DND-41 (cell line): ENCODE results near the gene AOPEP.

Experiments
- ATAC-seq: fragments of 200-7000 bp; cut with Tn5 transposase; 3 replicates; pipeline ENCODE4 v1.9.1; 2021; ENCODE audit warnings: low read depth; ENCODE audit not compliant: insufficient read depth
- DNase-seq: peaks from one replicate; pipeline ENCODE4 v3.0.0-alpha.2; 2020
- H2AFZ ChIP-seq: 2 replicates; pipeline ENCODE4 v1.6.0; 2012; ENCODE audit warnings: low read depth, low read length
- H3K27ac ChIP-seq: 2 replicates; pipeline ENCODE4 v1.5.1; 2012; ENCODE audit warnings: low read length, inconsistent platforms
- H3K27me3 ChIP-seq: fragments of 200-600 bp; sonication (generic); 2 replicates; pipeline ENCODE4 v1.6.0; 2012; ENCODE audit warnings: low read length, mild to moderate bottlenecking, inconsistent platforms; ENCODE audit not compliant: insufficient read depth, poor library complexity
- H3K36me3 ChIP-seq: 2 replicates; pipeline ENCODE4 v1.5.1; 2012; ENCODE audit warnings: low read length, inconsistent platforms; ENCODE audit not compliant: insufficient read depth
- H3K4me1 ChIP-seq: 2 replicates; pipeline ENCODE4 v1.5.1; 2012; ENCODE audit warnings: mild to moderate bottlenecking, low read length; ENCODE audit not compliant: insufficient read depth
- H3K4me2 ChIP-seq: 2 replicates; pipeline ENCODE4 v1.6.0; 2012; ENCODE audit warnings: mild to moderate bottlenecking, moderate library complexity, low read length, inconsistent platforms; ENCODE audit not compliant: insufficient read depth
- H3K4me3 ChIP-seq, 2 experiments: fragments of 200-600 bp in 1 of 2; shearing (Covaris generic) in 1 of 2; 2 replicates each; pipeline ENCODE4 v1.5.1; 2012 to 2016; ENCODE audit warnings: inconsistent platforms in 2 of 2, low read length in 2 of 2, mild to moderate bottlenecking in 2 of 2, low read depth in 1 of 2, moderate library complexity in 1 of 2
- H3K79me2 ChIP-seq: 2 replicates; pipeline ENCODE4 v1.6.0; 2012; ENCODE audit warnings: low read length, inconsistent platforms; ENCODE audit not compliant: insufficient read depth
- H3K9ac ChIP-seq: 2 replicates; pipeline ENCODE4 v1.6.0; 2012; ENCODE audit warnings: low read depth, mild to moderate bottlenecking, inconsistent platforms, low read length, moderate library complexity
- H3K9me3 ChIP-seq: 2 replicates; pipeline ENCODE4 v1.5.1; 2012; ENCODE audit warnings: low read length, moderate library complexity, mild to moderate bottlenecking, inconsistent platforms; ENCODE audit not compliant: insufficient read depth, severe bottlenecking
- H4K20me1 ChIP-seq: 2 replicates; pipeline ENCODE4 v1.6.0; 2012; ENCODE audit warnings: low read length; ENCODE audit not compliant: insufficient read depth
- EZH2 ChIP-seq: IDR thresholded peaks from 3 replicates; pipeline ENCODE4 v1.6.1; 2012; ENCODE audit warnings: borderline replicate concordance, low read depth, mild to moderate bottlenecking, moderate library complexity, low read length, inconsistent platforms; ENCODE audit not compliant: severe bottlenecking
- TF ChIP-seq, protein P1 (sequence below): IDR thresholded peaks from 2 replicates; pipeline ENCODE4 v1.5.1; 2012; ENCODE audit warnings: borderline replicate concordance, low read length, moderate library complexity, mild to moderate bottlenecking; ENCODE audit not compliant: poor library complexity, severe bottlenecking; ENCODE audit errors: extremely low read depth

The AOPEP gene

DNA sequence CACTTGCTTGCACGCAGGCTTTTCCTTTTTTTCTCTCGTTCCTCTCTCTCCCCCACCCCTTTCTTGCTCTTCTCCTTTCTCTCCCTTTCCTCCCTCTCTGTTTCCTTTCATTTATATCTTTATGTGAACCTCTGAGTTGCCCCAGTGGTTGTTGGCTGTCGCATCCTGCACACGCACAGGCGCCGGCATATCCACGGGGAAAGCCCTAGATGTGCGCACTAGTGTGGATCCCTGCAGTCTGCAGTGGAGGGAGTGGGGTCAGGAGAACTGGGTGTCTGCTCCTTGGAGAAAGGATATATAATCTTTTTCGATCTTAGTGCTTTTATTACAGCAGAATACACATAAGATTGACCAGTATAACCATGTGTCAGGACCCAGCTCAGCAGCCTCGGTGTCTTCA lies 367.5 kb downstream of the AOPEP start:
- ATAC-seq (no peak), DNase-seq (no peak)
- Histone ChIP-seq H3K36me3 (no peaks in the 10 kb centered on the region), H3K27ac (no peak overlapping the region), H3K4me3 (no peak overlapping the region), H3K4me1 (no peaks in the 10 kb centered on the region), H4K20me1 (no peaks in the 10 kb centered on the region), H2AFZ (no peak overlapping the region), H3K79me2 (no peaks in the 10 kb centered on the region), H3K9ac (no peak overlapping the region), H3K27me3 (no peaks in the 10 kb centered on the region), H3K9me3 (no peaks in the 10 kb centered on the region), H3K4me2 (no peak overlapping the region)
- no peak for TF ChIP-seq EZH2
- TF ChIP-seq, protein P1, sequence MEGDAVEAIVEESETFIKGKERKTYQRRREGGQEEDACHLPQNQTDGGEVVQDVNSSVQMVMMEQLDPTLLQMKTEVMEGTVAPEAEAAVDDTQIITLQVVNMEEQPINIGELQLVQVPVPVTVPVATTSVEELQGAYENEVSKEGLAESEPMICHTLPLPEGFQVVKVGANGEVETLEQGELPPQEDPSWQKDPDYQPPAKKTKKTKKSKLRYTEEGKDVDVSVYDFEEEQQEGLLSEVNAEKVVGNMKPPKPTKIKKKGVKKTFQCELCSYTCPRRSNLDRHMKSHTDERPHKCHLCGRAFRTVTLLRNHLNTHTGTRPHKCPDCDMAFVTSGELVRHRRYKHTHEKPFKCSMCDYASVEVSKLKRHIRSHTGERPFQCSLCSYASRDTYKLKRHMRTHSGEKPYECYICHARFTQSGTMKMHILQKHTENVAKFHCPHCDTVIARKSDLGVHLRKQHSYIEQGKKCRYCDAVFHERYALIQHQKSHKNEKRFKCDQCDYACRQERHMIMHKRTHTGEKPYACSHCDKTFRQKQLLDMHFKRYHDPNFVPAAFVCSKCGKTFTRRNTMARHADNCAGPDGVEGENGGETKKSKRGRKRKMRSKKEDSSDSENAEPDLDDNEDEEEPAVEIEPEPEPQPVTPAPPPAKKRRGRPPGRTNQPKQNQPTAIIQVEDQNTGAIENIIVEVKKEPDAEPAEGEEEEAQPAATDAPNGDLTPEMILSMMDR: no peak

DNA sequence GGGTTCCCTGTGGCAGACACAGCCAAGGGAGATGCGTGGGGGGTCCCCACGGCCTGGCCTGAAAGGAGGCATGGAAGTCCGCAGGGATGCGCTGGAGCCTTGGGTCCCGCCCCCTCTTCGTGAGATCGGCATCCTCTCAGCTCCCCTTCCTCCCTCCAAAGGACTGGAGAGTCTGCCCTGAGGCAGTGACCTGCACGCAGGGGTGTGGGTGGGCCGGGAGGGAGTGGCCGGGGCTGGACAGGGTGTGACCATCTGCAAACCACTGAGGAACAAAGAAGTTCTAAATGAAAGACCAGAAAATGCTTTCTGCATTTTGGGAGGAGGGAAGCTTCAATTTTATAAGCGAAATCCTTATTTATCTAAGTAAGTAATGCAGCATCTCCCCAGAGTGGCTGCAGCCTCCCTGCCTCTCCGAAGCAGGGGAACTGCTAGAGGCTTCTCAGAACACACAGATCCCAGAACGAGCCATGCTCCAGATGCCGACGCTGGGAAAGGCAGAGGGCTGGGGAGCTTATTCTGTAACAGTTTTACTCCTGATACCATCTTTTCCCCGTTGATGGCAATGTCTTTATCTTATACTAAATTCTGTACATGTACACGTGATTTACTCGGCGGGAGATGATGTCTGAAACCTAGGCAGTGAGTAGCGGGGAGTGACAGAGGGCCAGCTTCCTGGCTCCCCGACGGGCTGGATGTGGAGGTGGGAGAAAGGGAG lies 369.3 kb downstream of the AOPEP start:
- no peaks in the 10 kb centered on the region for H3K27me3 ChIP-seq
- ATAC-seq (no peak), DNase-seq (no peak)
- H3K9ac ChIP-seq: no peak overlapping the region
- H2AFZ ChIP-seq: no peak overlapping the region
- no peaks in the 10 kb centered on the region for H3K4me1 ChIP-seq
- H4K20me1 ChIP-seq: no peaks in the 10 kb centered on the region
- no peak overlapping the region for H3K4me3 ChIP-seq
- no peak overlapping the region for H3K27ac ChIP-seq
- no peak overlapping the region for H3K4me2 ChIP-seq
- H3K9me3 ChIP-seq: no peaks in the 10 kb centered on the region
- H3K36me3 ChIP-seq: no peaks in the 10 kb centered on the region
- H3K79me2 ChIP-seq: no peaks in the 10 kb centered on the region
- no peak for TF ChIP-seq EZH2
- TF ChIP-seq, protein P1: no peak

DNA sequence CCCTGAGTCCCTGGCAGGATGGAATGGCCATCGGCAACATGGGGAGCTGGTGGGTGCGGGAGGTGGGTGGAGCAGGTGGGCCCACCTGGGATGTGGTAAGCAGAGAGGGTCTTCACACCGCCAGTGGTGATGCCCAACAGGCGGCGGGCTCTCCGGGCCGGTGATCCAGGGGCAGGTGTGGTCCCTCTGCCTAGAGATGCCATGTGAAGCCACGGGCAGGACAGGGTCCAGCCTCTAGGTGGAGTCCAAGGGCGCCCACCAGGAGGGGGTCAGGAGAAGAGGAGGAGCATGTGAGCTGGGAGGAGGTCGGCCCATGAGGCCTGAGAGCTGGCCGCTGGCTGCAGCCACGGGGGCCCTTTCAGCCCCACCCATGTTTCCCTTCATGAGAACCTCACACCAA lies 369.9 kb downstream of the AOPEP start:
- H3K9me3 ChIP-seq: no peaks in the 10 kb centered on the region
- H3K27ac ChIP-seq: no peak overlapping the region
- DNase-seq: no peak
- TF ChIP-seq, protein P1: no peak
- no peak for TF ChIP-seq EZH2
- no peaks in the 10 kb centered on the region for H3K27me3 ChIP-seq
- no peaks in the 10 kb centered on the region for H3K36me3 ChIP-seq
- H4K20me1 ChIP-seq: no peaks in the 10 kb centered on the region
- H3K9ac ChIP-seq: no peak overlapping the region
- ATAC-seq: no peak
- no peak overlapping the region for H3K4me2 ChIP-seq
- no peaks in the 10 kb centered on the region for H3K79me2 ChIP-seq
- H2AFZ ChIP-seq: no peak overlapping the region
- H3K4me3 ChIP-seq: no peak overlapping the region
- H3K4me1 ChIP-seq: no peaks in the 10 kb centered on the region
